HG02642 (cell line): ENCODE results near the gene NUP210.

Experiments
- ATAC-seq: cut with Tn5 transposase; IDR thresholded peaks from one replicate; pipeline ENCODE4 v1.9.1; 2021; ENCODE audit warnings: mild to moderate bottlenecking; ENCODE audit not compliant: unreplicated experiment, poor library complexity

NUP210 gene

DNA sequence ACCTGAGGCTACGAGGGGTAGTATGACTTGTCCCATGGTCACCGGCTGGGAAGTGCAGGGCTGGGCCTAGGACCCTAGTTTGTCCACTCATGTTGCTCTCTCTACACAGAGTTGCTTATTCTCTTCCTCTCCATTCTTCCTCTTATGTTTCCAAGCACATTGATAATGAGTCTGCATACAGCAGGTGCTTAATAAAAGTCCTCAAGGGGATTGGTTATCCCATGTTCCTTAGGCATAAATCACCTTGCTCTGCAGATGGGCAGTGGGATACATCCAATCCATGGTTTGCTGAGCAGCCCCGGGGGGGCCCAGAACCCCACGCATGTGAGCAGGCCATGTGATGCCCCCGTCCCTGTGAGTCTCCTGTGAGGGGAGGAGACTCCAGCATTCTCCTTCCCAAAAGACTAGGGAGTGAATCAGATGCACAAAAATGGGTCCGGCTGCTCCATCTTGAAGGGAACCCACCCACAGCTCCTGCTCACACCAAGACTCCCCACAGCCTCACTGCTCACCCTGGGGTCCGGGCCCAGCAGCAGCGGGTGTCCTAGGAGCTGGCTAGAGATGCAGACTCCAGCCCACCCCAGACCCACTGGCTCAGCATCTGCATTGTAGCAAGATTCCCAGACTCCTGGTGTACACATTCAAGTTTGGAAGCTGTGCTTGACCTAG, 139.9 kb downstream of the NUP210 start:
- no peak for ATAC-seq

DNA sequence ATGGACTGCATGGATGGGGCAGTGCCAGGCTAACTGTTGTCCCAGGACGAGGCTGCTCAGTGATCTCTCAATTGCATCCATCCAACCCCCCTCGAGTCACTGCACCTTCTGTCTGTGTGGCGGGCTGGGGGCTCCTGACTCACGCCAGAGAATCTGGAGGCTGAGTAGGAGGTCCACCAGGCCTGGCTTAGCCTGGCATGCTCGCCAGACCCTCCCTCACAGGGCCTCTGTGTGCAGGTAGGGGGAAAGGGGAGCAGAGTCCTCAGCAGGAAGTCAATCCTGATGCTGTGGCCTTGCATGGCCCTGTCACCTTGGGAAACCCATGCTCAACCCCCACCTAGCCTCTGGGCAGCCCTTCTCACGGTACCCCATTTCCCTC, 140.6 kb downstream of the NUP210 start:
- no peak for ATAC-seq

DNA sequence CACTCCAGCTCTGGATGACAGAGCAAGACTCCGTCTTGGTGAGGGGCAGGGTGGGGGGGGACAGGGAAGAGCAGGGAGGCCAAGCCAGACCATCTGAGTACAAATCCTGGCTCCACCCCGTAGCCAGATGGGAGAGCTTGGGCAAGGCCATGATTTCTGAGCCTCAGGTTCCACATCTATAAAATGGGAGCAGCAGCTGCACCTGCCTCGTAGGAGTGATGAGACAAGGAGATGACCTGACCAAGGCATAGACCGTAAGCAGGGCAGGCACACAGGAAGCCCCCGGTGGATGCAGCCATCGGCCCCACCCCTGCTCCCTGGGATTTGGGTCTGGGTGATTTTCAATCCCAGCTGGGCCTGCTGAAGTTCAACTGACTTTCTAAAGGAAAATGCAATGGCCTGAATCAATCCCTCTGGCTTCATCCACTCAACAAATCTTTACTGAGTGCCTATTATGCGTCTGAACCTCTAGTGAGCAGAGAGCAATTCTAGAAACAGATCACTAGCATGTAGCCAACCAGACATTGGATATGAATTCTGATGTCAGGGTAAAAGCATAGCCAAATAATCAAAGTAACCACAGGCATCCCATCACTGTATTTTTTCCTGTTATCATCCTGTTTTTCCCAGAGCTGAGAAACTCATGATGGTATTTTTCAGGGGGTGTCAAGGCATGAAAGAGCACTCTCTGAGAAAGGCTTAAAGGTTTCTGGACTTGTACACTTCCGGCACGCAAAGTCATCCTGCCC, 141.2 kb downstream of the NUP210 start:
- no peak for ATAC-seq

DNA sequence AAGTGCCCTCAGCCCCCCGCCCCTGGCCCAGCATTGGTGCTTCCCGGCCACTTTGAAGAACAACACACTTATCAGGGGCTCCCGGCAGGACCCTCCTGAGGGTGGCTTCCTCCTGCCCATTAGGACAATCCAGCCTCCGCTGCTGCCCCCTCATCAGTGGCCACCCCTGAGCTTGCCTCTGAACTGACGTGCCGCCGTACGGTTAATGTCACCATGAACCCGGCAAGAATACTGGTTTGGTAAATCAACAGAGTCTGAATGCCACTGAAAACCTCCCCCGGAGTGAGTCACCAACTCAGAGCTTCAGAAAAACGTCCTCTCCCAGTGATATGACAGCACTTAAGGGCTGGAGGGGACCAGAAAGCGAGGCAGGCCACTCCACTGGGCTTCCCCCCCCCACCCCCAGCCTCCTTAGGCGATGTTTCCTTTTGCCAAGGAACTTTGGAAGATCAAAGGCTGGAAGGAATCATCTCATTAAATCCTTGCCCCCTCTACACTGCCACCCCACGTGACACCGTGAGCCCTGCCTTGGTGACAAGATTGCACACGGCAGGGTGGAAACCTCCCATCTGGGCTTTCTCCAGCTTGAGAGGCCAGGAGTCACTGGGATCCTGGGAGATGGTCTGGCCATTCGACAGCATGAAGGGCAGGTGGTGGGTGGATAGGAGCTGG, 142.1 kb downstream of the NUP210 start:
- no peak for ATAC-seq

DNA sequence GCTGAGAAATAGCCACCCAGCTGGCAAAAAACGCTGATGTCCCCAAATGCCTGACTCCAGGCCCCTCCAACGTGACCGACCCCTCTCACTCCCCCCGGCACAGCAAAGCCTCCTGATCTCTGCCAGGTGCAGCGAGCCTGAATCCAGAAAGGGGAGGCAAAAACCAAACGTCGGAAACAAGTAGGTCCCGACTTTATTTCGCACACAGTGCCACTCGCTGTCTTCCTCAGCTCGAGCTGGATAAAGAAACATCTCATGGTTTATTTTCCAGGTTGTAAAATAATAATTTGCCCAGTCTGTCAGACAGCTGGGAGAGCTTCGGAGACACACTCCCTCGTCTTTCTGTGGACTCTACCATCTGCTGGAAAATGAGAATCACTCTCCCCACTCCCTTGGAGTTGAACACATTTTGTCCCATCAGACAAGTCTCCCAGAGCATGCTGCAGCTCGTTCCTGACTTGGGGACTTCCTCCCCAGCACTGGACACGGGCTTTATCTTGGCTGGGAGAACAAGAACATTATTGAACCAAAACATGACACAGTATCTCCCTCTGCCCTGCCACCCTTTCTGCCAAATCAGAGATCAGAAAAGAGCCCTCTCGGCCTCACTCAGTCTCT, 142.8 kb downstream of the NUP210 start:
- no peak for ATAC-seq

DNA sequence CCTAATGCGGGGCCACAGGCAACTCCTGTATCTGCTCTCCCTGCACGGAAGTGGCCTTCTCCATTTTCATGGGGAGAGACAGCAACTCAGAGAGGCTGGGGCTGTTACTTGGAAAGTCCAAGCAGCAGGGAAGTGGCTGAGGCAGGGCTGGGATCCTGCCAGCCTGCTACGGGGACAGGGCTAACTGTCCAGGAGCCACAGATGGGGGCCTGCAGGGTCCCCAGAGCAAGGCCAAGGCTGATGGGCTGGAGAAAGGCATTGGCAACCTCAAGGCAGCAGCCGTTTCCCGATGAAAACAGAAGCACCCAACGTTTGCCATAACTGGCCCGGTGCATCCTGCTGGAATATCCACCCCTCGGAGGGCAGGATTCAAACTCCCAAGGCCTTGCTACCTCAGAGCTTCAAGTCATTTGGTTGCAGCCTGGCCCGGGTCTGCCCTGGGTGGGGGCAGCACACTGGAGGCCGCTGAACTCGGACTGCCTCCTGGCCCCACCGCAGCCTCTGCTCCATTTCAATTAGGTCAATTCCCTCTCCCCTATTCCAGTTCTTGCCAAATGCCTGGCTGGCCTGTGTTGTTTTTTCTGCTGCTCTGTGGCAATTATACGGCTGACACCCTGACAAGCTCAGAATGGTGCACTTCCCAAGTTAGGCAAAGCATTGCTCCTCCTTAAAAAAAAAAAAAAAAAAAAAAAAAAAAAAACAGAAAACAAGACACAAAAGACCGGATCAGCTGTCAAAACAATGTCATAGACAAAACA, 143.5 kb downstream of the NUP210 start:
- ATAC-seq = no peak

DNA sequence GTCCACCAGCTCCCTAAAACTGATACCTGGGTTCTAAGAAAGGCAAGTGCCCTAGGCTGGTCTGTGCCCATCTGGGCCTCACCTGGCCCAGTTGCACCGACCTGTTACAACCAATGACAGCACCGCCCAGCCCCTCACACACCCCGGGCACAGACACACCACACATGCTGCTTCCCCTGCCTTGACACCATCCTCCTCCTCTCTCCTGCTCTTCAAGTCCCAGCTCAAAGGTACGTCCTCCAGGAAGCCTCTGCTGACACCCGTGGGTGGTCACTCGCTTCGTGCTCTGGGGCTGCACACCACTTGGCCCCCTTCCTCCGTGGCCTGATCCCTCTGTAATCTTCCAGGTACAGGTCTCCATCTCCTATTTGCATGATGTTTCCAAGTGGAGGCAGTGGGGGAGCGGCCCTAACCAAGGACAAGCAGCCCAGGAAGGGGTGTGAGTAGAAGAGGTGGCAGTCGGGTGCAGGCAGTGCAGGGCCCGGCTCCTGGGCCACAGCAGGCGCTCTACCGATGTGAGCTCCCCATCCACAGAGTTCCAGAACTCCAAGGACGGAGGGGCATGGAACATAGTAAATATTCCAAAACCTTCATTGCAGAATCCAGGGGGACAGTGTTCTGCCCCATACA, 144.6 kb downstream of the NUP210 start:
- no peak for ATAC-seq

DNA sequence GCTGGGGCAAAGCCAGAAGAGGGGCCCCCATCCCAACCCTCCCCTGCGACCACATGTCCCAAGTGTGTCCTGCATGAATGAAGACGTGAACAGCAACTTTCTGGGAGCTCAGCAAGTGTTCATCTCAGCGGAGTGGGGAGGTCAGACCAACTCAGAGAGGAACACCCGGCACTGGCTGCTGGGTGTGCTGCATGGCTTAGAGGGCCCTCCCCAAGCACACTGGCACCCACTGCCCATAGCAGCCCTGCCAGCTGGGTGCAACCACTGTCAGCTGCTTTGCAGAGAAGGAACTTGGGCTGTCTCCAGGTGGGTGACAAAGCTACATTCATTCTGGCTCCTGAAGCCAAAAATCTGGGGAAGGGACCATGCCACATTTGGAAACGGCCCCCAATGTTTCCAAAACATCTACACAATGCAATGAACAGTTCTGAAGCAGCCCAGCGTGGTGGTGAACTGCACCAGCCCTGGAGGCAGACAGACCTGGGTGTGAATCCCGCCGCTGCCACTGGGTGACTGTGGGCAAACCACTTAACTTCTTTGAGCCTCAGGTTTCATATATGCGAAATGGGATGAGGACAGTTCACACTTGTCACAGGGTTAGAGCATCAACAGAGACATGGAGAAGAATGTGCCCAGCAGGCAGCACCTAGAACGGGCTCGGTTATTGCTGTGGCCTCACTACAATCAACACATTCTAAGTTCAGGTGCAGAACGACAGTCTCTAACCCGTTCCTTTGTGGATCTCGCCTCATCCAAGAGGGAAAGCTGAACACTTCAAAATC, 145.4 kb downstream of the NUP210 start:
- no peak for ATAC-seq

DNA sequence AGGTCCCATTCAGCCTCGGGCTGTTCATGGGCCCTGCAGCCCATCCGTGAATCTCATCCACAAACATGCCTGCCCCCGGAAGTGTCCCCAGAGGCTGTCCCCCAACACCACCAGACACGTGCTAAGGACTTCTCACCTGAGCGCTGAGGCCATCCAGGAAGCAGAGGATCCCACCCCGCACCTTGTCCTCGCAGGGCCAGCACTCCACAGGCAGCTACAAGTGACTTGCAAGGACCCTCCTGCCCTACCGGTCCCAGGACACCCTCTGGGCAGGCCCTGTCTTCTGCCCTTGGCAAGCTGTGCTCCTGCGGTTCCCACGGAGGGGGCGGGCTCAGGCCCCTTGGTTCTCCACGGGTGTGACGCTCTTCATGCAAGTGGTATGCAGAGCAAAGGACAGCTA, 146.0 kb downstream of the NUP210 start:
- ATAC-seq = no peak

DNA sequence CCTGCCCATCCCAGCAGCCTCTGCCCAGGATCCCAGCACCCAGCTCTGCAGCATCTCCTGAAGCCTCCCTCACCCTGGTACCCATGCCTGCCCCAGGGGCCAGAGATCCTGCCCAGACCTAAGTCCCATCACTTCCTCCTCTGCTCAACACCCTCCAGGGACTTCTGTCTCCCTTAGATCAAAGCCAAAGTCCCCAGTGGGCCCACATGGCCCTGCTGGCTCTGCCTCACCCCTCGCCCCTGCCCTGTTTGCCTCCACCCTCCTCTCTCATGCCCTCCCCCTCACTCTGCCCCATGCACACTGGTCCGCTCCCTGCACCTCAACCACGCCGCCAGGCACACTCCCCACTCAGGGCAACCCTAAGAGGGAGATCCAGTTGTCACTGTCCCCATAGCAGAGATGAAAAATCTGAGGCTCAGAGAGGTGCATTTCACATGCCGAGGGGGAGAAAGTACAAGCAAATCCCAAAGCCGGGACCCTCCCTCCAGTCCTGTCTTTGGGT, 146.5 kb downstream of the NUP210 start:
- no peak for ATAC-seq

DNA sequence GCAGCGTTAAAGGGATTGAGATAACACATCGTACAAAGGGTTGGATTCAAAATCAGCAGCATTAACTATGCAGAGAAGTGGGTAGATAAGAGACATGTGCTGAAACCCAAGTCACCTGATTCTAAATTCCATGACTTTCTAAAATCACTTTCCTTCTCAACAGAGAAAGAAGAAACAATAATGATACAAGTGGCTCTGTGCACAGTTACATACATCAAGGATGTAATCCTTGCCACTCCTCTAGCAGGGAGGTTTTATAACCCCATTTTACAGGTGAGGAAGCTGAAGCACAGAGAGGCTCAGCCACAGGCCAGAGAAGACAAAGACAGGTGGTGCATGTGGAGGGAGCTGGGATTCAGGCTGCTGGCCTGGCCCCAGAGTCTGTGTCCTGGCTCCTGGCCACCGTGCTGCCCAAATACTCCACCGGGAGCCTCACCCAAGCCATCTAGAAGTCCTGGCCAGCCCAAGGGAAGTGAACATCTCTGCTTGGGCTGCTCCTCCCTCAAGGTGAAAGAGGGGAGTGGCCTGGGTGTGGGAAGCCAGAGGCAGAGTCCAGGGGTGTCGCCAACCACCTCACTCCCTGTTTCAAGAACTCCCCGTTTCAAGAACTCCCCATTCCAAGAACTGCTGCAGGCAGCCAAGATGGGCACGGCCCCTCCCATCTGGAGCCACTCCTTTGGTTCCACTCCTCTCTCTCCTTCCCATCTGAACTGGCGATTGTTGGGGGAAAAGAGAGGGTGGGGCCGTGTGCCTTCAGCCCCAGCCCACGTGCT, 147.1 kb downstream of the NUP210 start:
- no peak for ATAC-seq

DNA sequence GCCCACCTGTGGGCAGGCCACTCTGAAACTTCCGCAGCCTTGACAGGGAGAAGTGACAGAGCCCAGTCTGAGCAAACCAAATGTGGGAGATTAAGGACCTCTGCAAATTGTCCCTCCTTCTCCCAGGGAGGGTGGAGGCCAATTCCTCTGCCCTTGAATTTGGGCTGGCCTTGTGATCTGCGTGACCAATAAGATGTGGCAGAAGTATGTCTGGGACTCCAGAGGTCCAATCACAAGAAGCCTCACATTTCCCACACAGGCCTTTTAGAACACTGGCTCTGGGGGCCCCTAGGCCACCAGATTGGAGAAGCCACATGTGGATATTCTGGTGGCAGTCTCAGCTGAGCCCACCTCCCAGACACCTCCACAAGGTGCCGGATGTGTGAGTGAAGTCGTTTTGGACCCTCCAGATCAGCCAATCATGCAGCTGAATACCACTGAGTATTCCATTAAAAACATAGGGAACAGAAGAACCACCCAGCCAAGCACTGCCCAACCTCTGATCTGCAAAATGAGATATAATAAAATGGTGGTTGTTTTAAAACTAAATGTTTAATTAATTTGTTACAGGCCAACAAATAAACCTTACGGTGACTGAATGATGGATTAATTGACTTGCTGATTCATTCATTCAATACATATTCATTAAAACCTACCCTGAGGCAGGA, 150.3 kb downstream of the NUP210 start:
- no peak for ATAC-seq

DNA sequence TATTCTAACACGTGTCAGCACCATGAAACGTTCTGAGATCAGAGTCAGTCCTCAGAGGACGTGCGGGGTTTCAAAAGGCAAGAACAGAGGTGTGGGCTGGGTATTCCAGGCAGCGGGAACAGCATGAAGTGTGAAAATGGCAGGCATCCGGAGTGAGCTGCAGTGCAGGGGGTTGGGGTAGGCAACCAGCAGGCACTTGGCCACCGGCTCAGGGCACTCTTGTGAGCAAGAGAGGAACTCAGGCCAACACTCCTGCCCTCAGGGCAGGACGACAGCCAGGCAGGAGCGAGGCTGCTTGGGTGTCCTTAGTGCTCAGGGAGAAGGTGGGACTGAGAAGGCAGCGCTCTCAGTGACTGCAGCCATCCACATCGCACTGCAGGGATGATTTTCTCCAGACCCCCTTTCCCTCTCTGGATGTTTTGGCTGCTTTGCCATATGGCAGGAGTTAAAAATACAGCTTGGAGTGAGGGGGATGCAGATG, 151.1 kb downstream of the NUP210 start:
- no peak for ATAC-seq

DNA sequence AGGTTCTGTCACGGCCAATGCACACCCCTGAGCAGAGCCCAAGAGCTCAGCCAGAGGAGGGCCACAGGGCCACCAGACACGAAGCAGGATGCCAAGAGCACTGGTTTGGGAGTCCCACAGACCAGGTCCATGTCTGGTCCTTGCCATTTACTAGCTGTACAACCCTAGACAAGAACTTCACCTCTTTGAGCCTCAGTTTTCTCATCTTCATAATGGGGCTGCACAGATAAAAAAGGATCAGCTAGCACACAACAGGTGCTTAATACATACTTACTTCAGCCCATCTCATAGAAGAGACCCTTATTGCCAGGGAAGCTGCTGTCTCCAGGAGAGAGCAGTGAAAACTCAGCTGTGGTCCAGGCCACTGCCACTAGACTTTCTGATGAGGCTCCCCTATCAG, 152.0 kb downstream of the NUP210 start:
- ATAC-seq = no peak

DNA sequence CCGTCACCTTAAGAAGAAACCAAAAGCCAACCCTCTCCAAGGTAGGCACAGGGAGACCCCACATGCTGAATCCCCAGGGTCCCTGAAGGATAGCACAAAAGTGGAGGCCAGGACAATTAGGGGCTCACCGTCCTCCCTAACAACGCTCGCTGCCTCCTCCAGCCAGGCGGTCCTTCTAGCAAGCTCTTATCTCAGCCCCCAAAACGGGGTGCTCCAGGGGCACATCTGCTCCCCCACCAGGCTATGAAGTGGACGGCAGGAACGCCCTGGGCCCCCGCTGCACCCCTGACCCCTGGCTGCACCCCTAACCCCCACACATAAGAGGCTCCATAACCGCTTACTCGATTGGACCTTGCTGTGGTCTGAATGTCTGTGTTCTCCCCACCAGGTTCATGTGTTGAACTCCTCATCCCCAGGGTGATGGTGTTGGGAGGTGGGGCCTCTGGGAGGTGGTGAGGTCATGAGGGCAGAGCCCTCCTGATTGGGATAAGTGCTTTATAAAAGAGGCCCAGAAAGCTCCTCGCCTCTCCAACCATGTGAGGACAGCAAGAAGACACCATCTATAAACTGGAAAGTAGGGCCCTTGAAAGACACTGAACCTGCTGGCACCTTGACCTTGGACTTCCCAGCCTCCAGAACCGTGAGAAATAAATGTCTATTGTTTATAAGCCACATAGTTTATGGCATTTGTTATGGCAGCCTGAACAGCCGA, 153.3 kb downstream of the NUP210 start:
- no peak for ATAC-seq
